ENCODE measurements around the gene HOXD1.

GRCh38 chr2:176148751-176149421 is 39.6 kb upstream of the HOXD1 start:
- TF ChIP-seq CTCF (IDR thresholded peaks at IDR 0.05 in 4 of 5, conservative IDR thresholded peaks at IDR 0.05 in 1 of 5) (no peak), POLR2A (IDR thresholded peaks at IDR 0.05) (no peak)

All from gastrocnemius medialis (tissue), 4 donors.